Panc1 (cell line): ENCODE measurements around the gene IL36B. TPM values are rescaled to one million over a fixed set of nuclear protein-coding genes. Genes with fewer than 3 reads are reported as not detected.

Experiments
- ATAC-seq: fragments of 200-7000 bp; cut with Tn5 transposase; 2 replicates; pipeline ENCODE4 v1.9.1; 2020; ENCODE audit warnings: mild to moderate bottlenecking, moderate library complexity
- BruUV-seq: library from RNA; stranded (reverse); fragments of 400-500 nt; replicated peaks from 2 replicates; lab custom pipeline; 2021; lab: Mats Ljungman, UMichigan
- CTCF ChIA-PET: fragments of 300-600 bp; sonication (Branson Sonifier 250); formaldehyde crosslinking; loops from one replicate; lab custom pipeline; 2022; ENCODE audit warnings: antibody characterized with exemption; lab: Charles Lee
- POLR2A ChIA-PET: fragments of 300-600 bp; sonication (Branson Sonifier 250); formaldehyde crosslinking; loops from one replicate; lab custom pipeline; 2022; ENCODE audit warnings: antibody characterized with exemption; lab: Charles Lee
- DNase-seq: peaks from one replicate; pipeline ENCODE4 v3.0.0-alpha.2; 2010; ENCODE audit warnings: low read depth, low spot score
- H3K27ac ChIP-seq: 2 replicates; pipeline ENCODE4 v1.5.1; 2011; ENCODE audit warnings: mild to moderate bottlenecking, low read length, inconsistent platforms
- H3K27me3 ChIP-seq: fragments of 200-500 bp; sonication (Bioruptor generic); 2 replicates; pipeline ENCODE4 v1.6.0; 2014; ENCODE audit warnings: low read length, inconsistent platforms; ENCODE audit not compliant: control insufficient read depth, insufficient read depth
- H3K36me3 ChIP-seq: fragments of 200-500 bp; sonication (Bioruptor generic); 2 replicates; pipeline ENCODE4 v1.5.1; 2014; ENCODE audit warnings: inconsistent platforms, mild to moderate bottlenecking, low read length, moderate library complexity; ENCODE audit not compliant: control insufficient read depth, insufficient read depth
- H3K4me1 ChIP-seq: 2 replicates; pipeline ENCODE4 v1.5.1; 2011; ENCODE audit warnings: inconsistent platforms, mild to moderate bottlenecking, low read length, moderate library complexity; ENCODE audit not compliant: control insufficient read depth, insufficient read depth
- H3K4me3 ChIP-seq, 2 experiments: 2 replicates each; pipeline ENCODE4 v1.5.1; 2011 to 2012; ENCODE audit warnings: low read depth in 2 of 2, low read length in 2 of 2, mild to moderate bottlenecking in 2 of 2, inconsistent platforms in 1 of 2, moderate library complexity in 1 of 2
- H3K9me3 ChIP-seq: fragments of 200-500 bp; sonication (Bioruptor generic); 2 replicates; pipeline ENCODE4 v1.5.1; 2014; ENCODE audit warnings: low read depth, mild to moderate bottlenecking, inconsistent platforms, low read length, moderate library complexity; ENCODE audit not compliant: control insufficient read depth, insufficient read depth
- POLR2AphosphoS5 ChIP-seq: IDR thresholded peaks from 2 replicates; pipeline ENCODE4 v1.6.1; 2012; ENCODE audit warnings: mild to moderate bottlenecking, low read depth, low read length, moderate library complexity
- SIN3A ChIP-seq: IDR thresholded peaks from 2 replicates; pipeline ENCODE4 v1.6.1; 2012; ENCODE audit warnings: low read depth, mild to moderate bottlenecking, low read length, moderate library complexity, borderline replicate concordance; ENCODE audit not compliant: insufficient read depth
- TCF7L2 ChIP-seq: IDR thresholded peaks from 2 replicates; pipeline ENCODE4 v1.6.1; 2011; ENCODE audit warnings: mild to moderate bottlenecking, low read depth, low read length, inconsistent platforms
- in situ Hi-C: cut with HindIII; loops from 2 replicates; pipeline ENCODE4 v1.10.0; 2016; ENCODE audit warnings: low sequenced_read_pairs, low pct_unique_long_range_greater_than_20kb
- intact Hi-C: fragments of 100-400 bp; cut with micrococcal nuclease; formaldehyde crosslinking; loops from one replicate; pipeline ENCODE4 v1.10.0; 2022; ENCODE audit not compliant: unreplicated experiment
- total RNA-seq: library from RNA; stranded (reverse); gene quantifications from one replicate; pipeline ENCODE4 v1.2.1, GENCODE V29; 2021; ENCODE audit not compliant: unreplicated experiment
- TF ChIP-seq, protein P1 (sequence below), 2 experiments: IDR thresholded peaks; 2 replicates each; pipeline ENCODE4 v1.6.1; 2011 to 2012; ENCODE audit warnings: low read depth in 2 of 2, control low read depth in 1 of 2, low read length in 1 of 2, mild to moderate bottlenecking in 1 of 2, moderate library complexity in 1 of 2; ENCODE audit not compliant: insufficient read depth in 1 of 2
- TF ChIP-seq, protein P2 (sequence below): fragments of 450-650 bp; IDR thresholded peaks from 2 replicates; pipeline ENCODE4 v1.5.1; 2017; ENCODE audit warnings: mild to moderate bottlenecking

Gene IL36B
- total RNA-seq, 1 experiment from 2014 or later, result not detected

DNA sequence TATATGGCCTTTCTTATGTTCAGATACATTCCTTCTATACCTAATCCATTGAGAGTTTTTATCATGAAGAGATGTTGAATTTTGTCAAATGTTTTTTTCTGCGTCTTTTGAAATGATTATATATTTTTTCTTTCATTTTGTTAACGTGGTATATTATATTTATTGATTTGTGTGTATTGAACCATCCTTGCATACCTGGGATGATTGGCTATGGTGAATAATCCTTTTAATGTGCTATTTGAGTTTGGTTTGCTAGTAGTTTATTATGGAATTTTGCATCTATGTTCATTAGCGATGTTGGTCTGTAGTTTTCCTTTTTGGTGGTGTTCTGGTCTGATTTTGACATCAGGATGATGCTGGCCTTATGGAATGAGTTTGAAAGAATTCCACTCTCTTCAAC is 63.1 kb downstream of the IL36B start:
- intact Hi-C loops (no loop called here), in situ Hi-C loops (no loop called here)
- ChIA-PET CTCF (no interaction called here), POLR2A (no interaction called here)
- Histone ChIP-seq H3K4me1 (no peaks in the 10 kb centered on the region), H3K27me3 (no peaks in the 10 kb centered on the region), H3K9me3 (no peaks in the 10 kb centered on the region), H3K27ac (no peak overlapping the region), H3K36me3 (no peaks in the 10 kb centered on the region), H3K4me3 (no peak overlapping the region)
- TF ChIP-seq, protein P1, sequence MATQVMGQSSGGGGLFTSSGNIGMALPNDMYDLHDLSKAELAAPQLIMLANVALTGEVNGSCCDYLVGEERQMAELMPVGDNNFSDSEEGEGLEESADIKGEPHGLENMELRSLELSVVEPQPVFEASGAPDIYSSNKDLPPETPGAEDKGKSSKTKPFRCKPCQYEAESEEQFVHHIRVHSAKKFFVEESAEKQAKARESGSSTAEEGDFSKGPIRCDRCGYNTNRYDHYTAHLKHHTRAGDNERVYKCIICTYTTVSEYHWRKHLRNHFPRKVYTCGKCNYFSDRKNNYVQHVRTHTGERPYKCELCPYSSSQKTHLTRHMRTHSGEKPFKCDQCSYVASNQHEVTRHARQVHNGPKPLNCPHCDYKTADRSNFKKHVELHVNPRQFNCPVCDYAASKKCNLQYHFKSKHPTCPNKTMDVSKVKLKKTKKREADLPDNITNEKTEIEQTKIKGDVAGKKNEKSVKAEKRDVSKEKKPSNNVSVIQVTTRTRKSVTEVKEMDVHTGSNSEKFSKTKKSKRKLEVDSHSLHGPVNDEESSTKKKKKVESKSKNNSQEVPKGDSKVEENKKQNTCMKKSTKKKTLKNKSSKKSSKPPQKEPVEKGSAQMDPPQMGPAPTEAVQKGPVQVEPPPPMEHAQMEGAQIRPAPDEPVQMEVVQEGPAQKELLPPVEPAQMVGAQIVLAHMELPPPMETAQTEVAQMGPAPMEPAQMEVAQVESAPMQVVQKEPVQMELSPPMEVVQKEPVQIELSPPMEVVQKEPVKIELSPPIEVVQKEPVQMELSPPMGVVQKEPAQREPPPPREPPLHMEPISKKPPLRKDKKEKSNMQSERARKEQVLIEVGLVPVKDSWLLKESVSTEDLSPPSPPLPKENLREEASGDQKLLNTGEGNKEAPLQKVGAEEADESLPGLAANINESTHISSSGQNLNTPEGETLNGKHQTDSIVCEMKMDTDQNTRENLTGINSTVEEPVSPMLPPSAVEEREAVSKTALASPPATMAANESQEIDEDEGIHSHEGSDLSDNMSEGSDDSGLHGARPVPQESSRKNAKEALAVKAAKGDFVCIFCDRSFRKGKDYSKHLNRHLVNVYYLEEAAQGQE (IDR thresholded peaks at IDR 0.05; ENCODE audit: insufficient read depth in 1 of 2, low read depth in 2 of 2, low read length in 1 of 2), result no peak
- TF ChIP-seq, protein P2, sequence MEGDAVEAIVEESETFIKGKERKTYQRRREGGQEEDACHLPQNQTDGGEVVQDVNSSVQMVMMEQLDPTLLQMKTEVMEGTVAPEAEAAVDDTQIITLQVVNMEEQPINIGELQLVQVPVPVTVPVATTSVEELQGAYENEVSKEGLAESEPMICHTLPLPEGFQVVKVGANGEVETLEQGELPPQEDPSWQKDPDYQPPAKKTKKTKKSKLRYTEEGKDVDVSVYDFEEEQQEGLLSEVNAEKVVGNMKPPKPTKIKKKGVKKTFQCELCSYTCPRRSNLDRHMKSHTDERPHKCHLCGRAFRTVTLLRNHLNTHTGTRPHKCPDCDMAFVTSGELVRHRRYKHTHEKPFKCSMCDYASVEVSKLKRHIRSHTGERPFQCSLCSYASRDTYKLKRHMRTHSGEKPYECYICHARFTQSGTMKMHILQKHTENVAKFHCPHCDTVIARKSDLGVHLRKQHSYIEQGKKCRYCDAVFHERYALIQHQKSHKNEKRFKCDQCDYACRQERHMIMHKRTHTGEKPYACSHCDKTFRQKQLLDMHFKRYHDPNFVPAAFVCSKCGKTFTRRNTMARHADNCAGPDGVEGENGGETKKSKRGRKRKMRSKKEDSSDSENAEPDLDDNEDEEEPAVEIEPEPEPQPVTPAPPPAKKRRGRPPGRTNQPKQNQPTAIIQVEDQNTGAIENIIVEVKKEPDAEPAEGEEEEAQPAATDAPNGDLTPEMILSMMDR, result no peak
- TF ChIP-seq POLR2AphosphoS5, result no peak
- no peak for TF ChIP-seq TCF7L2
- TF ChIP-seq SIN3A, result no peak
- no peak for DNase-seq
- no peak for ATAC-seq
- no TSS peak for BruUV-seq

DNA sequence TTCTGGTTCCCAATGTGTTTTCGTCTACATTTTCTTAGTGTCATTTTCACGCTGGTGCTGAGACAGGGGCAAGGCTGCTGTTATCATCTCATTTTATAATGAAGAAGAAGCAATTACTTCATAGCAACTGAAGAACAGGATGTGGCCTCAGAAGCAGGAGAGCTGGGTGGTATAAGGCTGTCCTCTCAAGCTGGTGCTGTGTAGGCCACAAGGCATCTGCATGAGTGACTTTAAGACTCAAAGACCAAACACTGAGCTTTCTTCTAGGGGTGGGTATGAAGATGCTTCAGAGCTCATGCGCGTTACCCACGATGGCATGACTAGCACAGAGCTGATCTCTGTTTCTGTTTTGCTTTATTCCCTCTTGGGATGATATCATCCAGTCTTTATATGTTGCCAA is 67.6 kb downstream of the IL36B start:
- ATAC-seq (no peak), DNase-seq (no peak)
- no peaks in the 10 kb centered on the region for H3K36me3 ChIP-seq
- H3K4me3 ChIP-seq, result no peak overlapping the region
- TF ChIP-seq TCF7L2, result no peak
- TF ChIP-seq SIN3A, result no peak
- TF ChIP-seq, protein P2, result no peak
- TF ChIP-seq, protein P1 (IDR thresholded peaks at IDR 0.05; ENCODE audit: insufficient read depth in 1 of 2, low read depth in 2 of 2, low read length in 1 of 2), result no peak
- no peak for TF ChIP-seq POLR2AphosphoS5
- POLR2A ChIA-PET, result no interaction called here
- H3K27ac ChIP-seq, result no peak overlapping the region
- peaks cover 15% of the 10 kb centered on the region for H3K27me3 ChIP-seq
- no peaks in the 10 kb centered on the region for H3K9me3 ChIP-seq
- intact Hi-C loops (no loop called here), in situ Hi-C loops (no loop called here)
- CTCF ChIA-PET, result no interaction called here
- H3K4me1 ChIP-seq, result no peaks in the 10 kb centered on the region
- no TSS peak for BruUV-seq
